Superior temporal gyrus (tissue), 1 donor: ENCODE data around the gene CCDC90B.
A peak's percentile ranks its signal among the peaks of the same experiment; 100 is the strongest.
"Not testable (repeated sequence)": the region's sequence is repeated elsewhere in the genome, so short reads cannot be mapped to it uniquely, and the experiment has no call there.

Experiments used
- DNase-seq: peaks from one replicate; pipeline ENCODE4 v3.0.0-alpha.2; 2016; ENCODE audit errors: extremely low spot score

CCDC90B gene, protein sequence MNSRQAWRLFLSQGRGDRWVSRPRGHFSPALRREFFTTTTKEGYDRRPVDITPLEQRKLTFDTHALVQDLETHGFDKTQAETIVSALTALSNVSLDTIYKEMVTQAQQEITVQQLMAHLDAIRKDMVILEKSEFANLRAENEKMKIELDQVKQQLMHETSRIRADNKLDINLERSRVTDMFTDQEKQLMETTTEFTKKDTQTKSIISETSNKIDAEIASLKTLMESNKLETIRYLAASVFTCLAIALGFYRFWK

DNA sequence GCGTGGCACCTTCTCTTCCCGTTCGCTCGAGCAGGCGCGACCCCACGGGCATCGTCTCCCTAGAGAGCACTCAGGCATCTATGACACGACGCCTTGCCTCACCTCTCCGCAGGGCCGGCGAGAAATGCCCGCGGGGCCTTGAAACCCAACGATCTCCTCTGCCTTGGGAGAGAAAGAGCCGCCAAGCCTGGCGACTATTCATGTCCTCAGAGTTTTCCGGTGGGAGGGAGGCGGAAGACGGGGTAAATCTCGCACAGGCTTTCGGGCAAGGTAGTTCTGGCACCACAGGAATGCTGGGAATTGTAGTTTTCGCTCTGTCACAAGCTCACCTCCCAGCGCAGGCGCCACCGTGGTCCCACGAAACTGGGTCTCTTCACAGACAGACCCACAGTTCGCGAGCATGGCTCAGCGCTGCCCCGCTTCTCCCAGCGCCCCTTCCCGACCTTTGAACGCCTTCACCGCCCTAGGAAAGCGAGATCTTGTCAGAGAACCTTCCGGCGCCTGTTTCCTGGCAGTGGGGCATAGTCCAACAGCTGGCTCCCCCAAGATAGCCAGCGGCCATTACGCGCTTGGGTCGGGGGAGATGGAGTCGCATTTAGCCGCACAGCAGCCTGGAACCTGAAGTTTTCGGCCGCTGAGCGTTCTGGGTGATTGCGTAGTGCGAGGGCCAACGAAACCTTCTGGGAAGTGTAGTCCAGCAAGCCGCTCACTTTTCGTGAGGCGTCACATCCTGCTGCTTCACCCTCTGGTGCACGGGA lies at the start of gene CCDC90B:
CCDC90B (minus strand) TSS at position 597 of the 758 bp plus-strand sequence; CDS start at position 202, 395 bp downstream.
- DNase-seq, result peak; percentile 99

DNA sequence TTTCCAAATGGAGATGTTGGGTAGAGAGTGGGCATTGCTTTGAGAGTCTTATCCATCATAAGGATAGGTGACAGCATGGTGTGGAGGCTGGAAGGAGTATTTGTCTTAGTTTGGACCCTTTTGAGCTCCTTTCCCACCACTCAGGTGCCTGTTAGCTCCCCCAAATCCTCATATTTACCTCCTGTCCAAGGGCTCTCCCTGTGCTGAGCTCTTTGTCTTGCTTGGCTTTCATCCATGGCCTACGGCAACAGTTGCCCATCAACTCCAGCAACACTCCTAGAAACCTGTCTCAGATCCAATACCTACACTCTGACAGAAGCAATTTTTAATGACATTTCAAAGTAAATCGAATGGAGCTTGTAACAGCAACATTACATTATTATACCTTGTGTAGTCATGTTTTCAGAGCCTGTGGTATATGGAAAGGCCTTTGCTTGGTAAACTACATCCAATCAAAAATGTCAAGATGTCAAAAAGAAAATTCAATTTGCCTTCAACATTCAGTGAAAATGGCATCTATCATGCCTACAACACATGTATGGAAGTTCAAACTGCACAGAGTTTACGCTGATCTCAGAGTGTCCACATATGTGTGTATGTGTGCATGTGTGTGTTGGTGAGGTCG lies 49.4 kb upstream of the CCDC90B start:
- no peak for DNase-seq

DNA sequence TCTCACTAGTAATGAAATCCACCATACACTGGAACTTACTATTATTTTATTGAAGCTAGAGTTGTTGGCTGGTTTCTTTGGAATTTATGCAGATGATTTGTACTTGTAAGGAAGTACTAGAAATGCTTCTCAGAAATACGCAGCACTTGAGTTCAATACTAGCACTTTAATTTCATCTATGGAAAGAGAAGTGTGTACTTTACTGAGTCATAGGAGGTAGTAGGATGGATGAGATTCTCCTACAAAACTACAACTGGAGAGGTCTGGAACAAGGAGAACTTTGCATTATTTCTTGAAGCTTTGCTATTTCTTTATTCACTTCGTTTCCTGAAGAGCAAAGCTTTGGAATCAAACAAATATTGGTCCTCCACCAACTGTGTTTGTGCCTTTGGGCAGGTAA lies 44.1 kb upstream of the CCDC90B start:
- no peak for DNase-seq

DNA sequence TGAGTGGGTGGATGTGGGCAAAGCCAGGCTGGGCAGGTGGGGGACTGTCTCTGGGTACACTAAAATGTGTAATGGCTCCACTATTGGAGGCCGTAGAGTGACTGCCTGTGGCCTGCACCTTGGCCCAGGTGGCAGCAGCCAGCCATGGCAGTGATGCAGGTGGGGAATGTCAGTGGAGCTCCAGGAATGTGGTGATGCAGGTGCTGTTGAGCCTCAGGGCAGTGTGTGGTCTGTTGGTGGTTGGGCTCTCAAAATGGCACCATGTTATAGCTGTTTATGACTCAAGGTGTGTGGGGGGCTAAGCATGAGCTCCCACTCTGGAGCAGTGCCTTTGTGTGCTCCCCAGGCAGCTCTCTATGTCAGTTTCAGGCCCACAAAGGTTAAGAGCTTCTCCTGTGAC lies 40.2 kb upstream of the CCDC90B start:
- DNase-seq, result no peak

DNA sequence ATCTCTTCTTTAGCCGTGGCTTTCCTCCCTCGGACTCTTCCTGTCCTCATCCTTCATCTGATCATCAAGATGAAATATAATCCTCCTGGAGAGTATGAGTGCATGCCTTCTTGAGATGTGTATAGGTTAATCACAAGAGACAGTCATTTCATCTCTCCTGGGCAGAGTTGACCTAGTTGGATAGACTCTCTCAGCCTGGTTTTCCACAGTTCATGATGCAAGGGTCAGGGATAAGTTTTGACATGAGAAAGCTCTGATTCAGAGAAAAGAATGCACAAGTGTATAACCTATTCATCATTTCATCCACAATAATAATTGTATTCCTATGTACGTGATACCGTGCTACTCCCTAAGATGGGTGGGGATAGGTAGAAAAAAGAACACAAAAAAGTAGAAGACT lies 33.2 kb upstream of the CCDC90B start:
- no peak for DNase-seq

DNA sequence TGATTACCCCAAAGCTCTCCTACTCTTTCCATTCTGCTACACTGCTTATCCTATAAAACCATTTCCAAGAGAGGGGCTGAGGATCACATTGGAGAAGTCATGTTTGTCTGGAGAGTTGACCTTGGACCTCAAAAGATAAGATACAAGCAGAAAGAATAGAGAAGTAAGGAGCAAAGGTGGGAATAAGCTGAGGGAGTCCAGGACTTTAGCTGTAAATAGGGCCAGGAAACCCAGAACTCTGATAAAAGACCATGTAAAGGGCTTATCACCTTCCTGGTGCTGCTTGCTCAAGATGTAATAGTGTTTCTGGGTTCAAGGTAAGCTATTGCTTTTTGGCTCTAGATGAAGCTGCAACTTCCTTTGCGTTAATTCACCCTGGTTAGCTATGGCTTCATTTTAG lies 32.8 kb upstream of the CCDC90B start:
- no peak for DNase-seq

DNA sequence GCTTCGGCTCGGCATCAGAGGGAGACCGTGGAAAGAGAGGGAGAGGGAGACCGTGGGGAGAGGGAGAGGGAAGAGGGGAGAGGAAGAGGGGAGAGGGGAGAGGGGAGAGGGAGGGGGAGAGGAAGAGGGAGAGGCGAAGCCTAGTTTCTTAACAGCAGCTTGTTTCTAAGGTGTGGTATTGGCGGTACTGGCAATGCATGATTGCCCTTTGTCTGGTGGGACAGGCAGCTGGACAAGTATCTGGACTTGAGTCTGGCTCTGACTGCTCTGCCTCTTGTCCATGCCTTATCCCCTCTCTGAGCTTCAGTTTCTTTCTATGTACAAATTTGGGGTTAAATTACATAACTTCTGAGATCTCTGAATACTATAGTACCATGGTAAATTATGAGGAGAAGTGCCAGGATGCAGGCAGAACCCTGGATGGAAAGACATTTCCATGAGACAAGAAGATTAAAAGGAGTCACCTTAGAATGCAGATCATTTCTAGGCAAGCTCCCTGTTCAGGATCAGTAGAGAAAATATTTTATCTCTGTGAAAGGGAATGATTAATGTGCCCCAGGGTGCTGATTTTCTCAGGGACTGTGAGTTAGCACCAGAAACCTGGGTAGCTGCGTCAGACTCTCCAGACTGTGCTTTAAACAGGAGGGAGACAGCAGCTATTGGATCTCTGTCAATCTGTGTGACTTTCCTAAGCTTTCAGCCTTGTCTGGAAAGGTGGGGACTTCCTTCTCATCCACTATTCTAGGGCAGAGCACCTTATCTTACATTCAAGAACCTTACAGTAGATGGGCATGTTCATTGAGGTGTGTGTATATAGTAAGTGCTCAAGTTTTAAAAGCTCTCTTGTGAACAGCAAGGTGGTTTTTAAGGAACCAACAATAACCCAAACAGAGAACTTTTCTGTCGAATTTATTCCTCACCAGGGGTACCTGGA lies 31.9 kb upstream of the CCDC90B start:
- DNase-seq, result no peak

DNA sequence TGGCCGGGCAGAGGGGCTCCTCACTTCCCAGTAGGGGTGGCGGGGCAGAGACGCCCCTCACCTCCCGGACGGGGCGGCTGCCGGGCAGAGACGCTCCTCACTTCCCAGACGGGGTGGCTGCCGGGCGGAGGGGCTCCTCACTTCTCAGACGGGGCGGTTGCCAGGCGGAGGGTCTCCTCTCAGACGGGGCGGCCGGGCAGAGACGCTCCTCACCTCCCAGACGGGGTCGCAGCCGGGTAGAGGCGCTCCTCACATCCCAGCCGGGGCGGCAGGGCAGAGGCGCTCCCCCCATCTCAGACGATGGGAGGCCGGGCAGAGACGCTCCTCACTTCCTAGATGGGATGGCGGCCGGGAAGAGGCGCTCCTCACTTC lies 30.7 kb upstream of the CCDC90B start:
- DNase-seq, result not testable (repeated sequence)

DNA sequence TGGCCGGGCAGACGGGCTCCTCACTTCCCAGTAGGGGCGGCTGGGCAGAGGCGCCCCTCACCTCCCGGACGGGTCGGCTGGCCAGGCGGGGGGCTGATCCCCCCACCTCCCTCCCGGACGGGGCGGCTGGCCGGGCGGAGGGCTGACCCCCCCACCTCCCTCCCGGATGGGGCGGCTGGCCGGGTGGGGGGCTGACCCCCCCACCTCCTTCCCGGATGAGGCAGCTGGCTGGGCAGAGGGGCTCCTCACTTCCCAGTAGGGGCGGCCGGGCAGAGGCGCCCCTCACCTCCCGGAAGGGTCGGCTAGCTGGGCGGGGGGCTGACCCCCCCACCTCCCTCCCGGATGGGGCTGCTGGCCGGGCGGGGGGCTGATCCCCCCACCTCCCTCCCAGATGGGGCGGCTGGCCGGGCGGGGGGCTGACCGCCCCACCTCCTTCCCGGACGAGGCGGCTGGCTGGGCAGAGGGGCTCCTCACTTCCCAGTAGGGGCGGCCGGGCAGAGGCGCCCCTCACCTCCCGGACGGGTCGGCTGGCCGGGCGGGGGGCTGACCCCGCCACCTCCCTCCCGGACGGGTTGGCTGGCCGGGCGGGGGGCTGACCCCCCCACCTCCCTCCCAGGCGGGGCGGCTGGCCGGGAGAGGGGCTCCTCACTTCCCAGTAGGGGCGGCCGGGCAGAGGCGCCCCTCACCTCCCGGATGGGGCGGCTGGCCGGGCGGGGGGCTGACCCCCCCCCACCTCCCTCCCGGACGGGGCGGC lies 30.2 kb upstream of the CCDC90B start:
- not testable (repeated sequence) for DNase-seq

DNA sequence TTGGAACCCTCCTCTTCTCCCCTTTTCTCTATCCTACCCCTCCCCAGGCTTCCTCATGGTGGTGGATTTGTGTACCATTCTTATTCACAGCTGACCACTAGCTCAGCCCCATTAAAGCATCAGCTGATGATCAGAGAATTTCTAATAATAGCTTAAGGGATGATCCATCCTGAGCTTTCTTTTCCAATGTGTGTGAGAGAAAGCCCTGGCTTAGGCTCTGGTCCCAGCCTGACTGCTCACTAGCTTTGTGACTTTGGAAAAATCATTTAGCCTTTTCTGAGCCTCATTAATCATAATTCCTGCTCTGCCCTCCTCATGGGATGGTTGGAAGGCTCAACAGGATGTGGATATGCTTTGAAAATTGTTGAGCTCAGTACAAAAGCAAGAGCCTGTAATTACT lies 26.3 kb upstream of the CCDC90B start:
- DNase-seq, result no peak

DNA sequence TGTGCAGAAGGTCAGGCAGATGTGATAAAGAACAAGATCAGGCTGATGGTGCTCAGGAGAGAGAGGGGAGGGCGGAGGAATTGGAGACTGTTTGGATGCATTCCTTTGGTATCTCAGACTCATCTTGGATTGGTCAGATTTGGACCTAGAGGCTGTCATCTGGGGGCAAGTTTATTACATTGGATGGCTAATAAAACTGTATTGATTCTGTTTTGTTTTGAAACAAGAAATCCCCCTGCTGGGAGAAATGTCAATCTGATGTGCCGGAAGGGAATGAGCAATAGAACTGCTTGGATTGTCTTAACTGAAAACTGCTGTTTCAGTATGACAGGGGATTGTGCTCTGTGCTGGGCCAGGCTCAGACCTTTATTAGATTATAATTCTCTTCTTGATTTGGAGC lies 25.5 kb upstream of the CCDC90B start:
- DNase-seq, result no peak

DNA sequence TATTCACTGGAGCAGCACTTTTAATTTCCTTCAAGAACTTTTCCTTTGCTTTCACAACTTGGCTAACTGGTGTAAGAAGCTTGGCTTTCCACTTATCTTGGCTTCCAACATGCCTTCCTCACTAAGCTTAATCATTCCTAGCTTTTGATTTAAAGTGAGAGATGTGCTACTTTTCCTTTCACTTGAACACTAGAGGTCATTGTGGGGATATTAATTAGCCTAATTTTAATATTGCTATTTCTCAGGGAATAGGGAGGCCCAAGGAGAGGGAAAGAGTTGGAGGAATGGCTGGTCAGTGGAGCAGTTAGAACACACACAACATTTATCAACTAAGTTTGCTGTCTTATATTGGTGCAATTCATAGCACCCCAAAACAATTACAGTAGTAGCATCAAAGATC lies 24.6 kb upstream of the CCDC90B start:
- no peak for DNase-seq

DNA sequence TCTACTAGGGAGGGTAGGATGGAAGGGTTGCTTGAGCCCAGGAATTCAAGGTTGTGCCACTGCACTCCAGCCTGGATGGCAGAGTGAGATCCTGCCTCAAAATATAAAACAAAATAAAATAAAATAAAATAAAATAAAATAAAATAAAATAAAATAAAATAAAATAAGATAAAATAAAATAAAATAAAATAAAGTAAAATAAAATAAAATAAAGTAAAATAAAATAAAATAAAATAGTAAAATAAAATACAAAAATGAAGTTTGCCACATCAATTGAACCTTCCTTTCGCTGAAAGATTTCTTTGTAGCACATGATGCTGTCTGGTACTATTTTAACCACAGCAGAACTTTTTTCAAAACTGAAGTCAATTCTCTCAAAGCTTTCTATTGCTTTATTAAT lies 22.4 kb upstream of the CCDC90B start:
- not testable (repeated sequence) for DNase-seq

DNA sequence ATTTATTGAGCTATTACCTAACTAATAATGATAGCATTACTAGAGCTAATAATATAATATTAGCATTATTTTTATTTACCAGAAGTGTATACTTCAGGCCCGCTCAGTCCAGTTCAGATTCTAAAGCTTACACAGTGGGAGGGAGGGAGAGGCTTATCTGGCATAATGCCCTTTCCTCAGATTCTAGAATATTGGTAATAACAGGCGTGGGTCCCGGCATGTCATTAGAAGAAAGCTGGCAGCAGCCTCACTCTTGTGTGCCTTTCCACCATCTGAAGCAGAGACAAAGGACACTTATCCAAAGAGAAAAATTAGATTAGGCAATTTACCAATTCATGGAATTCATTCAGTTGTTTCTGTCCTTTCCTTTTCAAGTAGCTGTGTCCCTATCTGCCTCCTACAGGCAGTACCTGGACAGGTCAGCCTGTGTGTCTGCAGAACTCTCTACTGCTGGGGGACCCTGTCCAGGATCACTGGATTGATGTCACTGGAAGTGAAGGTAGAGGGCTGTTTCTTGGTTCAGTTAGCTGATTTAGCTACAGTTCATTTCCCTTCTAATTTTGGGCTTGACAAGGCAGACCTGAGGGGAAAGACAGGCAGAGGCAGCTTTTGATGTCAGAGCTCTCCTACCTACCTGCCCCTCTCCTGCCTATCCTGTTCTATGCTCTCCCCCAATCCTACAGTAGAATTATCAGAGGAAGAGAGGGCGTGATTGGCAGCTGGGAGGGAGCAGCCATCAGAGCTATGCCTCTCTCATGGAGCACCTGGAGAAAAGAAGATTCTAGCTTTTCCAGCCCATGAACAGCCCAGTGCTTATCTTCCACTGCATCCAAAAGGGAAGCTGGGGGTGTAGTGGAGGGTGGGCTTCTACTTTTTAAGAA lies 20.3 kb upstream of the CCDC90B start:
- no peak for DNase-seq

DNA sequence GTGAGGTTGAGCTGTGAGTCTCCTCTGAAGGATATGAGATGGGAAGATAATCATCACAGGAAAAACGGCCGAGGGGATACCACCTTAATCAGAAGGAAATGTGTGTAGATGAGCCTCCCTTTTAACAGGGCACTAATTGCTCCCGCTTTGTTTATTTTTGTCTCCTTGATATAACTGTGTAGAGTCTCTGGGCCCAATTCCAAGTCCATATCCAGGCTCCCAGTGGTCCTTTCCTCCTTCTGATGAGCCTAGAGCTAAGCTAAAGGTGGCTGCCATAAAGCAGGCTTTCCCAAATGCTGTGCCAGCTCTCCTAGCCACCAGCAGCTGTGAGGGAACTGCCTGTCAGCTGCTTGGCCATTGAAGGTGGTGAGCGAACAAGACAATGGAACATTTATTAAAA lies 17.1 kb upstream of the CCDC90B start:
- DNase-seq, result no peak

DNA sequence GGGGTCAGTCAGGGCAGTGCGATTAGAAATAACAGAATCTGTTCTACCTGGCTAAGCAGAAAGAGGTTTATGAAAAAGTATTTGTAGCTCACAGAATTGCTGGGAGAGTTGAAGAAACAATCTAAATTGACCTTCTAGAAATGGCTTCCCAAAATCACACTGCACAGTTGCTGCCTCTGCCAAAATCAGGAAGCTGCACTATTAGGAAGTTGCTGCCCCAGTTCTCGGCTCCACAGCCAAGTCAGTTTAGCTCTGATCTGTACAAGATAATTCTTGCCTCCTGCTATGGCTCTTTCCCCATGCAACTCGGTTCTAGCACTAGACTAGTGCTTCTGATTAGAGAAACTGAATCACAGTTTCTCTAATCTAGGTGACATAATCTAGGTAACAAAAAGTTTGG lies 16.0 kb upstream of the CCDC90B start:
- no peak for DNase-seq

DNA sequence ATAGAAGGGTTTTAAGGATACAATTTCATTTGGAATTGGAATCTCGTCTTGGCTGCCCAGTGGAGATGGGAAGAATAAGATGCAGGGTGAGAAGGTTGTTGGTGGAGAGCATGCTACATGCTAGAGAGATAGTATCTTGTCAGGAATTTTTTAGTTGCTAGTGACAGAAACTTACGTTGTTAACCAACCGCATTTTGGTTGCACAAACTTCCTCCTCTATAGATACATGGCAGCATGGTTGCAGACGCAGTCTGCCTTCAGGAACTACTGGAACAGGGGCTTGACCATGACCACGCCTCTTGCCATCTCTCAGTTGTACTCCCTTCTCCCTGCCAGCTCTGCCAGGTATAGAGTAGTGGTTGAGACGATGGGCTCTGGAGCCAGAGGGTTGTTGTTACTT lies 13.5 kb upstream of the CCDC90B start:
- DNase-seq, result no peak

DNA sequence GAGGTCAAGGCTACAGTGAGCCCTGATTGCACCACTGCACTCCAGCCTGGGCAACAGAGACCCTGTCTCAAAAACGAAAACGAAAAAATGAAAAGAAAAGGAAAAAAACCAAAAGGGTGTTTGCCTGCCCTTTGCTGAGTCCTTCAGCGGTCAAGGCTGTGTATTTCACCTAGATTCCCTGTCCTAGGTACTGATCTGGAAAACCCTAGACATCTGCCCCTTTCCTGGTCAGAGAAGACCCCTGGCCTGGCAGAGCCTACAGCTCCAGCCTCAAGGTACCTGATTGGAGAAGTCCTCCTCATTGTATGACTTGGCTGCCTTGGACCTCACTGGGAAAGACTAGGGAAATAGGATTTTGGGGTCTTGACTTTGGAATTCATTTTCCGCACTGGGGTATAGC lies 8.0 kb upstream of the CCDC90B start:
- DNase-seq, result no peak

DNA sequence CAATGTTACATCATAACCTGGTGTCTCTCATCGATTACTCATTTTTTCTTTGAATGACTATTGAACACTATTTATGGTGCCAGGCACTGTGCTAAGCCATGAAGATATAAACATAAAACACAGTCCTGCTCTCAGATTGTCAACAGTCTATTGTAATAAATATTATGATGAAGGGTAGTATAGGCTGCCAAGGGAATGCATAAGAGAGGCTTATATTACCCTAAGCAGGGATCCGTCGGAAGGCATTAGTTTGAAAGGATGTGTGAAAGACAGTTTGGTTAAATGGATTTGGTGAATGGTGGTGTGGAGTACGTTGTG lies 7.2 kb upstream of the CCDC90B start:
- DNase-seq, result no peak

DNA sequence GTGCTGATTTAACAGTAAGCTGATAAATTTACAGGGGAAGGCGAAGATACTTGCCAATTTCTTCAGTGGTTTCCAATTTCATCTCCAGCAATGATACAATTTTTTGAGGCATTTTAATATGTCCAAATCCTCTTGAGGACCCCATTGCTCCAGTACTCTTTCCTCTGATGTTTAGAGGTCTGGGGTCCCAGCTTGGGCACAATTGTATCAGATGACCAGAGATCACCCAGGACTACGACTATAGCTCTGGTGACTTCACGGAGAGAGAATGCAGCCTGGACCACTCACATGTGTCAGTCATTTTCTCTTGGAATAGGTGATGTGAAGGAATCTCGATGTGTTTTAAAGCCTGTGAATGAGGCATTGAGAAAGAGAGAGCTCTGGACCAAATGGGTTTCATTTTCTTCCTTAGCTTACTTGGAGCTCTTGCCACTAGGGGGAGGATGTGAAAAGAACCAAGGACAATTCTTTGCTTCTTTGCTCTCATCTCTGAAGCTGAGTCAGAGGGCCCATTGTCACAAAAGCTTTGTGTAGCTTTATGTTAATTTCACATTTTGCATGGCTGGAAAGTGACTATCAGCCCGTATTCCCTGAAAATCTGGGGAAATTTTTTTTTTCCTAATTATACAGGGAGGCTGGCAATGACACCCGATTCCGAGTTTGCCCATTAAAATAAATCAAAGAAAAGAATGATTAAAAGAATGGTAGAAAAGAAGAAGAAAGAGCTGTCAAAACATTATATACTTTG lies 6.7 kb upstream of the CCDC90B start:
- DNase-seq, result peak; percentile 98
